Vagina (tissue), 2 donors: Measurements from ENCODE around the gene DISP1. TPM values are rescaled to one million over a fixed set of nuclear protein-coding genes. Genes with fewer than 3 reads are reported as not detected.

Source experiments
- DNase-seq, 2 donors: peaks; one replicate each; pipeline ENCODE4 v3.0.0-alpha.2; 2017; ENCODE audit errors: extremely low spot score in 2 of 2
- H3K27ac ChIP-seq: fragments of 200-600 bp; sonication (generic); one replicate; pipeline ENCODE4 v1.5.1; 2019
- H3K27me3 ChIP-seq: fragments of 200-600 bp; sonication (generic); one replicate; pipeline ENCODE4 v1.5.1; 2019
- H3K36me3 ChIP-seq, 2 donors: fragments of 200-600 bp; sonication (generic); one replicate each; pipeline ENCODE4 v1.5.1; 2017 to 2019
- H3K4me1 ChIP-seq: fragments of 200-600 bp; sonication (generic); one replicate; pipeline ENCODE4 v1.5.1; 2019
- H3K4me3 ChIP-seq, 2 donors: fragments of 200-600 bp; sonication (generic); 1 replicate in 1 of 2; 2 replicates in 1 of 2; pipeline ENCODE4 v1.5.1; 2016 to 2019
- H3K9me3 ChIP-seq: fragments of 200-600 bp; sonication (generic); one replicate; pipeline ENCODE4 v1.5.1; 2019
- POLR2A ChIP-seq, 2 donors: fragments of 450-650 bp; IDR thresholded peaks; one replicate each; pipeline ENCODE4 v1.6.1; 2017; ENCODE audit warnings: antibody characterized with exemption in 2 of 2, mild to moderate bottlenecking in 2 of 2, moderate library complexity in 2 of 2
- POLR2AphosphoS5 ChIP-seq, 2 donors: sonication (generic); formaldehyde crosslinking; IDR thresholded peaks; one replicate each; pipeline ENCODE4 v1.9.0; 2017; ENCODE audit warnings: antibody characterized with exemption in 2 of 2, mild to moderate bottlenecking in 2 of 2, low read depth in 1 of 2; ENCODE audit not compliant: insufficient read depth in 1 of 2
- intact Hi-C: fragments of 100-400 bp; cut with DNase I; formaldehyde crosslinking; loops from one replicate; pipeline ENCODE4 v1.15.1; 2023
- total RNA-seq: library from RNA; depleted of rRNA; stranded (reverse); fragments of >200 nt; gene quantifications from one replicate; pipeline ENCODE4 v1.2.3, GENCODE V29; 2016
- TF ChIP-seq, protein P1 (sequence below), 3 experiments: fragments of 450-650 bp in 2 of 3; fragments of 200-600 bp in 1 of 3; sonication (generic) in 1 of 3; IDR thresholded peaks; one replicate each; pipeline ENCODE4 v1.5.1; 2017 to 2019; ENCODE audit warnings: antibody characterized with exemption in 3 of 3, mild to moderate bottlenecking in 2 of 3, moderate library complexity in 2 of 3

DISP1 gene
- total RNA-seq, 1 donor from 2014 or later: 8.3 TPM

DNA sequence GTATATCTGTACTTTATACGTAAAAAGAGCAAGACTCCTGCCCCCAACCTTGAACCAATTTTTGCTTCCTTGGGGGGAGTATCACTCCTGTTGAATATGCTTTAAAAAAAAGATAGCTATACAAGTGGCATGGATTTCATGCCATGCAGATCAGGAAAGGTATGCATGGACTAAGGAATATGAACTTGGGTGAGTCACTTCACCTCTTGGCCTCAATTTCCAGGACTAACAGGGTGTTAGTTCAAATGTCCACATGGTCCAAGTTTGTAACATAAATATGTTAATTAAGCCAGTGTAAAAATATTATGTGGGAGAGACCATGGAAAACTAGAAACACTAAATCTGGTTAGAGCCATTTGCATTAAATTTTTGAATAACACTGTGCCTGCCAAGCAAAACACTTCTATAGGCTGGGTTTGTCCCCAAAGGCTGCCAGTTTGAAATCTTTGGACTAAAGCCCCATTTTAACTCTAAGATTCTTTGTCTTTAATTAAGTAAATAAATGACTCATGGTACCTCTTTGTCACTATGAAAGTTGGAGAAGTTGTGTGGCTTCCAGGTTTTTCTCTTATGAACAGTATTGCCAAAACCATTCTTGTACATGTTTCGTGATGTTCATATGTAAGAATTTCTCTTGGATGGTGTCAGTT is 44.7 kb upstream of the DISP1 start:
- TF ChIP-seq, protein P1, sequence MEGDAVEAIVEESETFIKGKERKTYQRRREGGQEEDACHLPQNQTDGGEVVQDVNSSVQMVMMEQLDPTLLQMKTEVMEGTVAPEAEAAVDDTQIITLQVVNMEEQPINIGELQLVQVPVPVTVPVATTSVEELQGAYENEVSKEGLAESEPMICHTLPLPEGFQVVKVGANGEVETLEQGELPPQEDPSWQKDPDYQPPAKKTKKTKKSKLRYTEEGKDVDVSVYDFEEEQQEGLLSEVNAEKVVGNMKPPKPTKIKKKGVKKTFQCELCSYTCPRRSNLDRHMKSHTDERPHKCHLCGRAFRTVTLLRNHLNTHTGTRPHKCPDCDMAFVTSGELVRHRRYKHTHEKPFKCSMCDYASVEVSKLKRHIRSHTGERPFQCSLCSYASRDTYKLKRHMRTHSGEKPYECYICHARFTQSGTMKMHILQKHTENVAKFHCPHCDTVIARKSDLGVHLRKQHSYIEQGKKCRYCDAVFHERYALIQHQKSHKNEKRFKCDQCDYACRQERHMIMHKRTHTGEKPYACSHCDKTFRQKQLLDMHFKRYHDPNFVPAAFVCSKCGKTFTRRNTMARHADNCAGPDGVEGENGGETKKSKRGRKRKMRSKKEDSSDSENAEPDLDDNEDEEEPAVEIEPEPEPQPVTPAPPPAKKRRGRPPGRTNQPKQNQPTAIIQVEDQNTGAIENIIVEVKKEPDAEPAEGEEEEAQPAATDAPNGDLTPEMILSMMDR (IDR thresholded peaks at IDR 0.05): no peak
- TF ChIP-seq POLR2AphosphoS5 (IDR thresholded peaks at IDR 0.05; ENCODE audit: insufficient read depth in 1 of 2, low read depth in 1 of 2): no peak
- no peak for TF ChIP-seq POLR2A (IDR thresholded peaks at IDR 0.05)
- no peaks in the 10 kb centered on the region for H3K36me3 ChIP-seq
- no peak overlapping the region for H3K27ac ChIP-seq
- no peaks in the 10 kb centered on the region for H3K9me3 ChIP-seq
- intact Hi-C loops: no loop called here
- no peaks in the 10 kb centered on the region for H3K4me1 ChIP-seq
- no peaks in the 10 kb centered on the region for H3K27me3 ChIP-seq
- DNase-seq: no peak
- H3K4me3 ChIP-seq: no peak overlapping the region

DNA sequence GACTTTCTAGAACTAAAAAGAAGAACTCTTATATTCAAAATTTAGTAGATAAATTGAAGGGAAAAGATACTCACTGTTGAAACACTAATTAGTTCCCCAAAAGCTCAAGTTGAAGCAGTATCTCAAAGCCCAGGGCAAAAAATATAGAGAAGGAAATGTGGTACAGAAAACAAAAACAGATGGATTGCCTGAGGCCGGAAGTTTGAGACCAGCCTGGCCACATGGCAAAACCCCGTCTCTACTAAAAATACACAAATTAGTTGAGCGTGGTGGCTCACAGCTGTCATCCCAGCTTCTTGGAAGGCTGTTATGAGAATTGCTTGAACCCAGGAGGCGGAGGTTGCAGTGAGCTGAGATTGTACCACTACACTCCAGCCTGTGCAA is 41.9 kb upstream of the DISP1 start:
- no peak overlapping the region for H3K27ac ChIP-seq
- no peaks in the 10 kb centered on the region for H3K36me3 ChIP-seq
- DNase-seq: no peak
- H3K9me3 ChIP-seq: no peaks in the 10 kb centered on the region
- intact Hi-C loops: no loop called here
- H3K4me3 ChIP-seq: no peak overlapping the region
- TF ChIP-seq POLR2A (IDR thresholded peaks at IDR 0.05) (no peak), POLR2AphosphoS5 (IDR thresholded peaks at IDR 0.05; ENCODE audit: insufficient read depth in 1 of 2, low read depth in 1 of 2) (no peak)
- no peaks in the 10 kb centered on the region for H3K4me1 ChIP-seq
- no peaks in the 10 kb centered on the region for H3K27me3 ChIP-seq

DNA sequence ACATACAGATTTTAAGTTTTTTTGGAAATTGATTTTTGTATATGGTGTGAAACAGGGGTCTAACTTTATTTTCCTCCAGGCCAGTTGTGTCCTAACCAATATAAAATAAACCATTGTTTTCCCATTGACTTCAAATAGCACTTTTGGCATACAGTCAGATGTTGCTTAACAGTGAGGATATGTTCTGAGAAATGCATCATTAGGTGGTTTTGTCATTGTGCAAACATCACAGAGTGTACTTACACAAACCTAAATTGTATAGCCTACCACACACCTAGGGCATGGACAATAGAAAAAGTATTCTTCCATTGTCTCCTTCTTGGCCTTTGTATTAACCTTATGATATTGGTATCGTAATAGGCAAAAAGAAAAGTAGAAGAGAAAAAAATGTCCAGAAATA is 37.4 kb upstream of the DISP1 start:
- DNase-seq: no peak
- intact Hi-C loops: no loop called here
- no peaks in the 10 kb centered on the region for H3K27me3 ChIP-seq
- H3K27ac ChIP-seq: no peak overlapping the region
- H3K4me3 ChIP-seq: no peak overlapping the region
- no peaks in the 10 kb centered on the region for H3K4me1 ChIP-seq
- TF ChIP-seq, protein P1 (IDR thresholded peaks at IDR 0.05): no peak
- peak in 1 of 2 donors; percentile 42 for TF ChIP-seq POLR2AphosphoS5 (IDR thresholded peaks at IDR 0.05; ENCODE audit: insufficient read depth in 1 of 2, low read depth in 1 of 2)
- no peaks in the 10 kb centered on the region for H3K9me3 ChIP-seq
- H3K36me3 ChIP-seq: no peaks in the 10 kb centered on the region

DNA sequence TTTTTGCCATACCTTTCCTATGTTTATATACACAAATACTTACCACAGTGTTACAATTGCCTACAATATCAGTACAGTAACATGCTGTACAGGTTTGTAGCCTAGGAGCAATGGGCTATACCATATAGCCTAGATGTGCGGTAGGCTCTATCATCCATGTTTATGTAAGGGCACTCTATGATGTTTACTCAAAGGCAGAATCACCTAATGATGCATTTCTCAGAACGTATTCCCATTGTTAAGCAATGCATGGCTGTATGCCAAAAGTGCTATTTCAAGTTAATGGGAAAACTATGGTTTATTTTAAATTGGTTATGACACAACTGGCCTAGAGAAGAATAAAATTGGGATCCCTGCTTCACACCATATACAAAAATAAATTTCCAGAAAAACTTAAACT is 36.9 kb upstream of the DISP1 start:
- intact Hi-C loops: no loop called here
- Histone ChIP-seq H3K36me3 (no peaks in the 10 kb centered on the region), H3K9me3 (no peaks in the 10 kb centered on the region), H3K4me3 (no peak overlapping the region), H3K27ac (no peak overlapping the region), H3K4me1 (no peaks in the 10 kb centered on the region), H3K27me3 (no peaks in the 10 kb centered on the region)
- TF ChIP-seq POLR2A (IDR thresholded peaks at IDR 0.05): no peak
- TF ChIP-seq, protein P1 (IDR thresholded peaks at IDR 0.05): no peak
- DNase-seq: no peak

DNA sequence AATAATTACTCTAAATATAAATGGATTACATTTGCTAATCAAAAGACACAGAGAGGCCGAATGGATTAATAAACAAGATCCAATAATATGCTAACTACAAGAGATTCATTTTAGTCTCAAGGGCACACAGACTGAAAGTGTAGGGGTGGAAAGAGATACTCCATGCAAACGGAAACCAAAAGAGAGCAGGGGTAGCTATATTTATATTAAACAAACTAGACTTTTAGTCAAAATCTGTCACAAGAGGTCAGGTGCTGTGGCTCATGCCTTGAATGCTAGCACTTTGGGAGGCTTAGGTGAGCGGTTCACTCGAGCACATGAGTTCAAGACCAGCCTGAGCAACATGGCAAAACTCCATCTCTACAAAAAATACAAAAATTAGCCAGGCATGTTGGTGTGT is 33.6 kb upstream of the DISP1 start:
- intact Hi-C loops: no loop called here
- Histone ChIP-seq H3K9me3 (no peaks in the 10 kb centered on the region), H3K27me3 (no peaks in the 10 kb centered on the region), H3K27ac (no peak overlapping the region), H3K4me1 (peaks cover 5% of the 10 kb centered on the region), H3K4me3 (no peak overlapping the region), H3K36me3 (no peaks in the 10 kb centered on the region)
- no peak for TF ChIP-seq POLR2AphosphoS5 (IDR thresholded peaks at IDR 0.05; ENCODE audit: insufficient read depth in 1 of 2, low read depth in 1 of 2)
- no peak for TF ChIP-seq POLR2A (IDR thresholded peaks at IDR 0.05)
- TF ChIP-seq, protein P1 (IDR thresholded peaks at IDR 0.05): no peak
- no peak for DNase-seq
